GM23338 (cell line): ENCODE measurements around the gene HDAC5. TPM values are rescaled to one million over a fixed set of nuclear protein-coding genes. Genes with fewer than 3 reads are reported as not detected.

Experiments used
- ATAC-seq: fragments of 200-7000 bp; cut with Tn5 transposase; 3 replicates; pipeline ENCODE4 v1.9.1; 2020
- DNase-seq: peaks from one replicate; pipeline ENCODE4 v3.0.0-alpha.2; 2015; ENCODE audit warnings: low spot score
- H2AFZ ChIP-seq: fragments of 200-600 bp; sonication (generic); 2 replicates; pipeline ENCODE4 v1.8.0; 2016; ENCODE audit warnings: antibody characterized with exemption, mild to moderate bottlenecking, moderate library complexity
- H3F3A ChIP-seq: fragments of 200-600 bp; sonication (generic); replicated peaks from 2 replicates; pipeline ENCODE4 v1.8.0; 2017; ENCODE audit warnings: antibody characterized with exemption, mixed run types, low read depth
- H3K27ac ChIP-seq: fragments of 200-600 bp; sonication (generic); 2 replicates; pipeline ENCODE4 v1.6.1; 2016; ENCODE audit warnings: low read depth
- H3K27me3 ChIP-seq: fragments of 200-600 bp; sonication (generic); 2 replicates; pipeline ENCODE4 v1.8.0; 2016; ENCODE audit warnings: mild to moderate bottlenecking, mixed run types, moderate library complexity; ENCODE audit not compliant: insufficient read depth
- H3K36me3 ChIP-seq: fragments of 200-600 bp; sonication (generic); 2 replicates; pipeline ENCODE4 v1.8.0; 2016; ENCODE audit warnings: mild to moderate bottlenecking; ENCODE audit not compliant: insufficient read depth
- H3K4me1 ChIP-seq: fragments of 200-600 bp; sonication (generic); 2 replicates; pipeline ENCODE4 v1.8.0; 2016; ENCODE audit warnings: mild to moderate bottlenecking, moderate library complexity; ENCODE audit not compliant: insufficient read depth
- H3K4me2 ChIP-seq: fragments of 200-600 bp; sonication (generic); 2 replicates; pipeline ENCODE4 v1.7.1; 2017; ENCODE audit warnings: mixed run types
- H3K4me3 ChIP-seq: fragments of 200-600 bp; sonication (generic); 2 replicates; pipeline ENCODE4 v1.6.1; 2016; ENCODE audit warnings: mixed run types
- H3K79me2 ChIP-seq: fragments of 200-600 bp; sonication (generic); replicated peaks from 2 replicates; pipeline ENCODE4 v1.8.0; 2017; ENCODE audit warnings: mild to moderate bottlenecking; ENCODE audit not compliant: insufficient read depth
- H3K9me2 ChIP-seq: fragments of 200-600 bp; sonication (generic); 2 replicates; pipeline ENCODE4 v1.8.0; 2017; ENCODE audit not compliant: insufficient read depth
- H4K20me1 ChIP-seq: fragments of 200-600 bp; sonication (generic); replicated peaks from 2 replicates; pipeline ENCODE4 v1.8.0; 2017; ENCODE audit warnings: mild to moderate bottlenecking; ENCODE audit not compliant: insufficient read depth
- H3K27ac Mint-ChIP-seq: 2 replicates; pipeline ENCODE4 v1.8.0; 2020; ENCODE audit warnings: inconsistent platforms, mild to moderate bottlenecking, moderate library complexity, mixed read lengths
- H3K27me3 Mint-ChIP-seq: 3 replicates; pipeline ENCODE4 v1.8.0; 2022; ENCODE audit warnings: low read depth, mild to moderate bottlenecking, moderate library complexity, mixed read lengths, inconsistent platforms; ENCODE audit not compliant: insufficient read depth, poor library complexity
- H3K36me3 Mint-ChIP-seq: 3 replicates; pipeline ENCODE4 v1.8.0; 2021; ENCODE audit warnings: low read depth, mild to moderate bottlenecking, inconsistent platforms, moderate library complexity, mixed read lengths
- H3K4me1 Mint-ChIP-seq: 3 replicates; pipeline ENCODE4 v1.8.0; 2020; ENCODE audit warnings: mild to moderate bottlenecking, inconsistent platforms, mixed read lengths
- H3K4me3 Mint-ChIP-seq: 3 replicates; pipeline ENCODE4 v1.8.0; 2021; ENCODE audit warnings: moderate library complexity, mild to moderate bottlenecking, inconsistent platforms, mixed read lengths
- H3K9me3 Mint-ChIP-seq: 3 replicates; pipeline ENCODE4 v1.8.0; 2020; ENCODE audit warnings: moderate library complexity, mild to moderate bottlenecking, inconsistent platforms, mixed read lengths
- STAT1 ChIP-seq: IDR thresholded peaks from one replicate; pipeline ENCODE4 v1.6.1; 2016; ENCODE audit warnings: antibody characterized with exemption; ENCODE audit not compliant: unreplicated experiment
- polyA plus RNA-seq: library from polyadenylated mRNA; unstranded; fragments of >200 nt; fragmentation: Nextera tagmentation; extraction: Ambion mirVana; gene quantifications from 2 replicates; pipeline ENCODE4 v1.2.1, GENCODE V29; 2016
- total RNA-seq: library from RNA; depleted of rRNA; stranded (reverse); fragments of >200 nt; shearing (Covaris generic); gene quantifications from 2 replicates; pipeline ENCODE4 v1.2.3, GENCODE V29; 2014
- TF ChIP-seq, protein P1 (sequence below): fragments of 250-450 bp; sonication (Bioruptor Pico); IDR thresholded peaks from 2 replicates; pipeline ENCODE4 v1.5.0; 2020; ENCODE audit warnings: mild to moderate bottlenecking, moderate library complexity
- TF ChIP-seq, protein P2 (sequence below): IDR thresholded peaks from one replicate; pipeline ENCODE4 v1.6.1; 2018; ENCODE audit warnings: antibody characterized with exemption; ENCODE audit not compliant: unreplicated experiment

HDAC5 gene
- total and polyA plus RNA-seq, 2 experiments from 2014 or later: 16.9 to 71.1 TPM

DNA sequence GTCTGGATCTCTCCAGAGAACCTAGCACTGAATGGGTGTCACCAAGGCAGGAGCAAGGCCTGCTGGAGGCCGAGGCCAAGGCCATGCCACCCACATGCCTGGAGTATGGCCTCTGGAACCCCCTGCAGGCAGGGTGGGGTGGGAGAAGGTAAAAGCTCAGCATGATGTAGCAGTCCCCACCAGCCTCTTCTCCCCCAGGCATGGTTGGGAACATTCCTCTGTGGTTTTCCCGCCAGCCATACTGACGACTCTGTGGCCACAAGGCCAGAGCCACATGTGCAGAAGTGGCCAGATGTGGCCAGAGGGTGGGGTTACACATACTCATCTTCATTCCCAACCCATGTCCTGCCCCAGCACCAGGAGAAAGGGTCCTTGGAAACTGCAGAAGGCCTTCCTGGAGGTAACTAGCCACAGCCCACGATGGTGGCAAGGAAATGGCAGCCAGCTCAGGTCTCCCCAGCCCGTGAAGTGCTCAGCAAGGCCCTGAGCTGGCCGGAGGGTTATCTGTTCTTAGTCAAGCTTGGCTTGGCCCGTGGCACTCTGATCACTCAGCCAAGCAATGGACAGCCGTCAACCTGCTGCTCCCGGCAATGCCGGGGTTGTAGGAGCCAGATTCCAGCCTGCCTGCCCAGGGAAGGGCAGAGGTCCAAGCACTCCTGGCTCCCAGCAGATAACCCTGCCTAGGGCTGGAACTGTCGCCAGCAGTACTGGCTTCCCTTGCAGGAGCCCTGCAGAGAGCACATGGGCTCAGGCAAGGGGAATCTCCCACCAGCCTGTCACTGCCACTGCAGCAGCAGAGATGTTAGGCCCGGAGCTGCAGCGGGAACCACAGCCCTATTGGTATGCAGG lies 26.1 kb downstream of the HDAC5 start:
- ATAC-seq: no peak
- TF ChIP-seq, protein P1, sequence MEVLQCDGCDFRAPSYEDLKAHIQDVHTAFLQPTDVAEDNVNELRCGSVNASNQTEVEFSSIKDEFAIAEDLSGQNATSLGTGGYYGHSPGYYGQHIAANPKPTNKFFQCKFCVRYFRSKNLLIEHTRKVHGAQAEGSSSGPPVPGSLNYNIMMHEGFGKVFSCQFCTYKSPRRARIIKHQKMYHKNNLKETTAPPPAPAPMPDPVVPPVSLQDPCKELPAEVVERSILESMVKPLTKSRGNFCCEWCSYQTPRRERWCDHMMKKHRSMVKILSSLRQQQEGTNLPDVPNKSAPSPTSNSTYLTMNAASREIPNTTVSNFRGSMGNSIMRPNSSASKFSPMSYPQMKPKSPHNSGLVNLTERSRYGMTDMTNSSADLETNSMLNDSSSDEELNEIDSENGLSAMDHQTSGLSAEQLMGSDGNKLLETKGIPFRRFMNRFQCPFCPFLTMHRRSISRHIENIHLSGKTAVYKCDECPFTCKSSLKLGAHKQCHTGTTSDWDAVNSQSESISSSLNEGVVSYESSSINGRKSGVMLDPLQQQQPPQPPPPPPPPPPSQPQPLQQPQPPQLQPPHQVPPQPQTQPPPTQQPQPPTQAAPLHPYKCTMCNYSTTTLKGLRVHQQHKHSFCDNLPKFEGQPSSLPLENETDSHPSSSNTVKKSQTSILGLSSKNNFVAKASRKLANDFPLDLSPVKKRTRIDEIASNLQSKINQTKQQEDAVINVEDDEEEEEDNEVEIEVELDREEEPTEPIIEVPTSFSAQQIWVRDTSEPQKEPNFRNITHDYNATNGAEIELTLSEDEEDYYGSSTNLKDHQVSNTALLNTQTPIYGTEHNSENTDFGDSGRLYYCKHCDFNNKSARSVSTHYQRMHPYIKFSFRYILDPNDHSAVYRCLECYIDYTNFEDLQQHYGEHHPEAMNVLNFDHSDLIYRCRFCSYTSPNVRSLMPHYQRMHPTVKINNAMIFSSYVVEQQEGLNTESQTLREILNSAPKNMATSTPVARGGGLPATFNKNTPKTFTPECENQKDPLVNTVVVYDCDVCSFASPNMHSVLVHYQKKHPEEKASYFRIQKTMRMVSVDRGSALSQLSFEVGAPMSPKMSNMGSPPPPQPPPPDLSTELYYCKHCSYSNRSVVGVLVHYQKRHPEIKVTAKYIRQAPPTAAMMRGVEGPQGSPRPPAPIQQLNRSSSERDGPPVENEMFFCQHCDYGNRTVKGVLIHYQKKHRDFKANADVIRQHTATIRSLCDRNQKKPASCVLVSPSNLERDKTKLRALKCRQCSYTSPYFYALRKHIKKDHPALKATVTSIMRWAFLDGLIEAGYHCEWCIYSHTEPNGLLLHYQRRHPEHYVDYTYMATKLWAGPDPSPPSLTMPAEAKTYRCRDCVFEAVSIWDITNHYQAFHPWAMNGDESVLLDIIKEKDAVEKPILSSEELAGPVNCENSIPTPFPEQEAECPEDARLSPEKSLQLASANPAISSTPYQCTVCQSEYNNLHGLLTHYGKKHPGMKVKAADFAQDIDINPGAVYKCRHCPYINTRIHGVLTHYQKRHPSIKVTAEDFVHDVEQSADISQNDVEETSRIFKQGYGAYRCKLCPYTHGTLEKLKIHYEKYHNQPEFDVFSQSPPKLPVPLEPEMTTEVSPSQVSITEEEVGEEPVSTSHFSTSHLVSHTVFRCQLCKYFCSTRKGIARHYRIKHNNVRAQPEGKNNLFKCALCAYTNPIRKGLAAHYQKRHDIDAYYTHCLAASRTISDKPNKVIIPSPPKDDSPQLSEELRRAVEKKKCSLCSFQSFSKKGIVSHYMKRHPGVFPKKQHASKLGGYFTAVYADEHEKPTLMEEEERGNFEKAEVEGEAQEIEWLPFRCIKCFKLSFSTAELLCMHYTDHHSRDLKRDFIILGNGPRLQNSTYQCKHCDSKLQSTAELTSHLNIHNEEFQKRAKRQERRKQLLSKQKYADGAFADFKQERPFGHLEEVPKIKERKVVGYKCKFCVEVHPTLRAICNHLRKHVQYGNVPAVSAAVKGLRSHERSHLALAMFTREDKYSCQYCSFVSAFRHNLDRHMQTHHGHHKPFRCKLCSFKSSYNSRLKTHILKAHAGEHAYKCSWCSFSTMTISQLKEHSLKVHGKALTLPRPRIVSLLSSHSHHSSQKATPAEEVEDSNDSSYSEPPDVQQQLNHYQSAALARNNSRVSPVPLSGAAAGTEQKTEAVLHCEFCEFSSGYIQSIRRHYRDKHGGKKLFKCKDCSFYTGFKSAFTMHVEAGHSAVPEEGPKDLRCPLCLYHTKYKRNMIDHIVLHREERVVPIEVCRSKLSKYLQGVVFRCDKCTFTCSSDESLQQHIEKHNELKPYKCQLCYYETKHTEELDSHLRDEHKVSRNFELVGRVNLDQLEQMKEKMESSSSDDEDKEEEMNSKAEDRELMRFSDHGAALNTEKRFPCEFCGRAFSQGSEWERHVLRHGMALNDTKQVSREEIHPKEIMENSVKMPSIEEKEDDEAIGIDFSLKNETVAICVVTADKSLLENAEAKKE: no peak
- TF ChIP-seq STAT1: no peak
- TF ChIP-seq, protein P2, sequence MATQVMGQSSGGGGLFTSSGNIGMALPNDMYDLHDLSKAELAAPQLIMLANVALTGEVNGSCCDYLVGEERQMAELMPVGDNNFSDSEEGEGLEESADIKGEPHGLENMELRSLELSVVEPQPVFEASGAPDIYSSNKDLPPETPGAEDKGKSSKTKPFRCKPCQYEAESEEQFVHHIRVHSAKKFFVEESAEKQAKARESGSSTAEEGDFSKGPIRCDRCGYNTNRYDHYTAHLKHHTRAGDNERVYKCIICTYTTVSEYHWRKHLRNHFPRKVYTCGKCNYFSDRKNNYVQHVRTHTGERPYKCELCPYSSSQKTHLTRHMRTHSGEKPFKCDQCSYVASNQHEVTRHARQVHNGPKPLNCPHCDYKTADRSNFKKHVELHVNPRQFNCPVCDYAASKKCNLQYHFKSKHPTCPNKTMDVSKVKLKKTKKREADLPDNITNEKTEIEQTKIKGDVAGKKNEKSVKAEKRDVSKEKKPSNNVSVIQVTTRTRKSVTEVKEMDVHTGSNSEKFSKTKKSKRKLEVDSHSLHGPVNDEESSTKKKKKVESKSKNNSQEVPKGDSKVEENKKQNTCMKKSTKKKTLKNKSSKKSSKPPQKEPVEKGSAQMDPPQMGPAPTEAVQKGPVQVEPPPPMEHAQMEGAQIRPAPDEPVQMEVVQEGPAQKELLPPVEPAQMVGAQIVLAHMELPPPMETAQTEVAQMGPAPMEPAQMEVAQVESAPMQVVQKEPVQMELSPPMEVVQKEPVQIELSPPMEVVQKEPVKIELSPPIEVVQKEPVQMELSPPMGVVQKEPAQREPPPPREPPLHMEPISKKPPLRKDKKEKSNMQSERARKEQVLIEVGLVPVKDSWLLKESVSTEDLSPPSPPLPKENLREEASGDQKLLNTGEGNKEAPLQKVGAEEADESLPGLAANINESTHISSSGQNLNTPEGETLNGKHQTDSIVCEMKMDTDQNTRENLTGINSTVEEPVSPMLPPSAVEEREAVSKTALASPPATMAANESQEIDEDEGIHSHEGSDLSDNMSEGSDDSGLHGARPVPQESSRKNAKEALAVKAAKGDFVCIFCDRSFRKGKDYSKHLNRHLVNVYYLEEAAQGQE: no peak
- no peak for DNase-seq
- Mint-ChIP-seq H3K27me3 (peaks cover 13% of the 10 kb centered on the region), H3K4me3 (no peak overlapping the region), H3K9me3 (no peaks in the 10 kb centered on the region), H3K27ac (peak overlapping the region; percentile 77), H3K36me3 (no peaks in the 10 kb centered on the region; the same call in 2 of the 3 replicates), H3K4me1 (peaks cover 27% of the 10 kb centered on the region; the same call in 2 of the 3 replicates)
- no peak overlapping the region for H3K4me3 ChIP-seq
- H2AFZ ChIP-seq: no peak overlapping the region
- H3F3A ChIP-seq: peaks cover 26% of the 10 kb centered on the region
- H3K4me2 ChIP-seq: no peak overlapping the region
- H3K4me1 ChIP-seq: peaks cover 29% of the 10 kb centered on the region
- H3K79me2 ChIP-seq: peaks cover 15% of the 10 kb centered on the region
- H3K36me3 ChIP-seq: no peaks in the 10 kb centered on the region
- H3K27ac ChIP-seq: peak overlapping the region; percentile 99
- H3K27me3 ChIP-seq: no peaks in the 10 kb centered on the region
- no peaks in the 10 kb centered on the region for H4K20me1 ChIP-seq
- no peaks in the 10 kb centered on the region for H3K9me2 ChIP-seq
